HUDEP-2 (cell line): ENCODE measurements around the gene NXPH2.

Source experiments
- DNase-seq, 76 experiments: peaks; one replicate each; lab custom pipeline; 2025; ENCODE audit not compliant: unreplicated experiment in 76 of 76; lab: John Stamatoyannopoulos, UW

The NXPH2 gene

GRCh38 chr2:138712212-138712979 lies 67.8 kb downstream of the NXPH2 start:
- no peak for DNase-seq

GRCh38 chr2:138711812-138712211 lies 68.4 kb downstream of the NXPH2 start:
- DNase-seq, result no peak

- DNase-seq, result no peak
These were observed 71.4 kb downstream of the NXPH2 start for GRCh38 chr2:138708682-138709241.

- no peak for DNase-seq
These were observed 72.7 kb downstream of the NXPH2 start for GRCh38 chr2:138707392-138708074.

GRCh38 chr2:138703242-138703641 lies 76.9 kb downstream of the NXPH2 start:
- DNase-seq, result no peak

- no peak for DNase-seq
These were observed 79.5 kb downstream of the NXPH2 start for GRCh38 chr2:138700716-138701115.

- DNase-seq, result no peak
These were observed 80.8 kb downstream of the NXPH2 start for GRCh38 chr2:138699421-138699820.

GRCh38 chr2:138698428-138698827 lies 81.8 kb downstream of the NXPH2 start:
- no peak for DNase-seq

- DNase-seq, result no peak
These were observed 88.5 kb downstream of the NXPH2 start for GRCh38 chr2:138691667-138692066.

- DNase-seq, result no peak
These were observed 90.5 kb downstream of the NXPH2 start for GRCh38 chr2:138689705-138690104.

GRCh38 chr2:138682163-138682562 lies 98.0 kb downstream of the NXPH2 start:
- no peak for DNase-seq

- DNase-seq, result no peak
These were observed 103.0 kb downstream of the NXPH2 start for GRCh38 chr2:138677221-138677620.

GRCh38 chr2:138676619-138677021 lies 103.6 kb downstream of the NXPH2 start:
- DNase-seq, result no peak

- no peak for DNase-seq
These were observed 108.6 kb downstream of the NXPH2 start for GRCh38 chr2:138671566-138671965.

GRCh38 chr2:138670734-138671133 lies 109.5 kb downstream of the NXPH2 start:
- DNase-seq, result no peak

GRCh38 chr2:138665937-138666336 lies 114.3 kb downstream of the NXPH2 start:
- DNase-seq, result no peak

- no peak for DNase-seq
These were observed 121.8 kb downstream of the NXPH2 start for GRCh38 chr2:138658187-138658894.

- no peak for DNase-seq
These were observed 126.0 kb downstream of the NXPH2 start for GRCh38 chr2:138654146-138654545.

- no peak for DNase-seq
These were observed 127.8 kb downstream of the NXPH2 start for GRCh38 chr2:138652378-138652777.

GRCh38 chr2:138649571-138649970 lies 130.6 kb downstream of the NXPH2 start:
- no peak for DNase-seq

GRCh38 chr2:138648606-138649005 lies 131.6 kb downstream of the NXPH2 start:
- DNase-seq, result no peak
